H1 (cell line): ENCODE data around the gene RWDD1. TPM values are rescaled to one million over a fixed set of nuclear protein-coding genes. Genes with fewer than 3 reads are reported as not detected.
A peak's percentile ranks its signal among the peaks of the same experiment; 100 is the strongest.

Experiments used
- CTCF ChIA-PET: fragments of 300-600 bp; sonication (Branson Sonifier 250); formaldehyde crosslinking; loops from one replicate; lab custom pipeline; 2021; ENCODE audit not compliant: partially characterized antibody; lab: Charles Lee
- POLR2A ChIA-PET: fragments of 300-600 bp; sonication (Branson Sonifier 250); formaldehyde crosslinking; loops from one replicate; lab custom pipeline; 2021; ENCODE audit warnings: inconsistent platforms; ENCODE audit not compliant: partially characterized antibody; lab: Charles Lee
- DNase-seq, 2 experiments: peaks; one replicate each; pipeline versions ENCODE4 v3.0.0 to v3.0.0-alpha.2; 2010 to 2022; ENCODE audit warnings: low spot score in 2 of 2, low read depth in 1 of 2, mixed read lengths in 1 of 2
- FAIRE-seq: peaks from 2 replicates; lab custom pipeline; 2011; peaks lifted over from hg19 to GRCh38; lab: Jason Lieb, UNC
- H2AFZ ChIP-seq: 2 replicates; pipeline ENCODE4 v1.8.1; 2012; ENCODE audit warnings: low read length, inconsistent platforms
- H2AK5ac ChIP-seq: 2 replicates; pipeline ENCODE4 v1.6.1; 2013; ENCODE audit warnings: low read depth, low read length
- H2BK120ac ChIP-seq: replicated peaks from 2 replicates; pipeline ENCODE3; 2013; ENCODE audit warnings: low read depth, low read length, inconsistent platforms
- H2BK12ac ChIP-seq: 2 replicates; pipeline ENCODE4 v1.6.1; 2013; ENCODE audit warnings: low read depth, low read length
- H2BK15ac ChIP-seq: 2 replicates; pipeline ENCODE4 v1.6.1; 2013; ENCODE audit warnings: low read length
- H2BK20ac ChIP-seq: 2 replicates; pipeline ENCODE4 v1.6.1; 2013; ENCODE audit warnings: low read length
- H2BK5ac ChIP-seq: 2 replicates; pipeline ENCODE4 v1.6.1; 2013; ENCODE audit warnings: low read depth, low read length
- H3K14ac ChIP-seq: 2 replicates; pipeline ENCODE4 v1.6.1; 2013; ENCODE audit warnings: inconsistent platforms; ENCODE audit not compliant: insufficient read length
- H3K18ac ChIP-seq: 2 replicates; pipeline ENCODE4 v1.6.1; 2013; ENCODE audit warnings: low read length; ENCODE audit errors: extremely low read depth
- H3K23ac ChIP-seq: 2 replicates; pipeline ENCODE4 v1.6.1; 2013; ENCODE audit warnings: inconsistent platforms; ENCODE audit not compliant: insufficient read length
- H3K23me2 ChIP-seq: 2 replicates; pipeline ENCODE4 v1.6.1; 2013; ENCODE audit warnings: low read depth, low read length
- H3K27ac ChIP-seq: 2 replicates; pipeline ENCODE4 v1.6.1; 2011; ENCODE audit warnings: low read depth, low read length, inconsistent platforms
- H3K27me3 ChIP-seq, 4 experiments: replicated peaks in 1 of 4; 1 replicate in 1 of 4; 2 replicates in 3 of 4; pipeline versions ENCODE4 v1.6.1 to v1.8.1; 2011 to 2013; ENCODE audit warnings: low read length in 3 of 4, mild to moderate bottlenecking in 3 of 4, inconsistent platforms in 2 of 4, mixed read lengths in 2 of 4, moderate library complexity in 1 of 4; ENCODE audit not compliant: control insufficient read depth in 3 of 4, insufficient read depth in 3 of 4; ENCODE audit errors: extremely low read depth in 1 of 4
- H3K36me3 ChIP-seq, 4 experiments: 2 replicates each; pipeline versions ENCODE4 v1.6.1 to v1.8.1; 2011 to 2013; ENCODE audit warnings: mild to moderate bottlenecking in 4 of 4, low read length in 3 of 4, moderate library complexity in 2 of 4, control low read depth in 1 of 4, inconsistent platforms in 1 of 4; ENCODE audit not compliant: insufficient read depth in 4 of 4, control insufficient read depth in 2 of 4
- H3K4ac ChIP-seq: replicated peaks from 2 replicates; pipeline ENCODE3; 2013; ENCODE audit warnings: low read length, low read depth, mixed read lengths, inconsistent platforms; ENCODE audit not compliant: insufficient read length
- H3K4me1 ChIP-seq, 4 experiments: replicated peaks in 1 of 4; 1 replicate in 1 of 4; 2 replicates in 3 of 4; pipeline versions ENCODE4 v1.6.1 to v1.8.1; 2011 to 2013; ENCODE audit warnings: low read length in 3 of 4, inconsistent platforms in 2 of 4, mixed read lengths in 1 of 4; ENCODE audit not compliant: insufficient read depth in 4 of 4, control insufficient read depth in 3 of 4
- H3K4me2 ChIP-seq, 2 experiments: 2 replicates each; pipeline versions ENCODE4 v1.6.1 to v1.8.1; 2011 to 2013; ENCODE audit warnings: low read depth in 2 of 2, low read length in 2 of 2, control low read depth in 1 of 2, inconsistent platforms in 1 of 2, mild to moderate bottlenecking in 1 of 2; ENCODE audit not compliant: insufficient read depth in 1 of 2
- H3K4me3 ChIP-seq, 4 experiments: fragments of 200-600, 300-600 bp in 1 of 4; sonication (generic), shearing (Covaris generic), sonication (Bioruptor Twin) in 1 of 4; 2 replicates each; pipeline versions ENCODE4 v1.5.1 to v1.8.1; 2011 to 2016; ENCODE audit warnings: low read length in 4 of 4, low read depth in 3 of 4, control low read depth in 2 of 4, inconsistent platforms in 2 of 4, mild to moderate bottlenecking in 2 of 4, mixed read lengths in 1 of 4, moderate library complexity in 1 of 4; ENCODE audit not compliant: insufficient read depth in 2 of 4; ENCODE audit errors: extremely low read depth in 1 of 4
- H3K56ac ChIP-seq: replicated peaks from 2 replicates; pipeline ENCODE3; 2013; ENCODE audit warnings: low read depth, mild to moderate bottlenecking, mixed read lengths, low read length, inconsistent platforms; ENCODE audit not compliant: insufficient read length
- H3K79me1 ChIP-seq: 2 replicates; pipeline ENCODE4 v1.6.1; 2013; ENCODE audit warnings: low read depth, low read length, control low read depth
- H3K79me2 ChIP-seq, 2 experiments: 2 replicates each; pipeline versions ENCODE4 v1.6.1 to v1.8.1; 2012 to 2013; ENCODE audit warnings: low read length in 2 of 2, mild to moderate bottlenecking in 2 of 2, inconsistent platforms in 1 of 2; ENCODE audit not compliant: insufficient read depth in 2 of 2, control insufficient read depth in 1 of 2
- H3K9ac ChIP-seq, 4 experiments: replicated peaks in 1 of 4; 1 replicate in 1 of 4; 2 replicates in 3 of 4; pipeline versions ENCODE4 v1.6.1 to v1.8.1; 2011 to 2013; ENCODE audit warnings: low read depth in 3 of 4, low read length in 3 of 4, control low read depth in 2 of 4, mild to moderate bottlenecking in 2 of 4, moderate library complexity in 2 of 4, inconsistent platforms in 1 of 4; ENCODE audit errors: extremely low read depth in 1 of 4
- H3K9me3 ChIP-seq, 2 experiments: 2 replicates each; pipeline versions ENCODE4 v1.6.1 to v1.8.1; 2012 to 2013; ENCODE audit warnings: mild to moderate bottlenecking in 2 of 2, moderate library complexity in 2 of 2, control low read depth in 1 of 2, inconsistent platforms in 1 of 2, low read depth in 1 of 2, low read length in 1 of 2, mixed read lengths in 1 of 2; ENCODE audit not compliant: insufficient read depth in 2 of 2
- H4K20me1 ChIP-seq, 2 experiments: replicated peaks in 1 of 2; 2 replicates each; pipeline versions ENCODE3 to v1.8.1; 2011 to 2013; ENCODE audit warnings: inconsistent platforms in 2 of 2, low read length in 2 of 2, mild to moderate bottlenecking in 1 of 2; ENCODE audit not compliant: insufficient read depth in 2 of 2, control insufficient read depth in 1 of 2
- H4K5ac ChIP-seq: 2 replicates; pipeline ENCODE4 v1.6.1; 2013; ENCODE audit warnings: low read length, low read depth, mixed read lengths, inconsistent platforms; ENCODE audit not compliant: insufficient read length
- H4K8ac ChIP-seq: 2 replicates; pipeline ENCODE4 v1.8.0; 2013; ENCODE audit warnings: mild to moderate bottlenecking, moderate library complexity, low read length, inconsistent platforms; ENCODE audit not compliant: insufficient read depth; ENCODE audit errors: extremely low read depth
- H4K91ac ChIP-seq: replicated peaks from 2 replicates; pipeline ENCODE3; 2013; ENCODE audit warnings: low read length, mixed read lengths, inconsistent platforms; ENCODE audit not compliant: insufficient read length
- ATF3 ChIP-seq: IDR thresholded peaks from 2 replicates; pipeline ENCODE4 v1.6.1; 2011; ENCODE audit warnings: low read depth, mild to moderate bottlenecking, low read length; ENCODE audit not compliant: insufficient read depth
- BRCA1 ChIP-seq: IDR thresholded peaks from 2 replicates; pipeline ENCODE4 v1.6.1; 2012; ENCODE audit warnings: low read depth, low read length, improper control_type of control experiment
- EP300 ChIP-seq, 2 experiments: IDR thresholded peaks; 1 replicate in 1 of 2; 2 replicates in 1 of 2; pipeline ENCODE4 v1.6.1; 2011 to 2012; ENCODE audit warnings: low read depth in 2 of 2, low read length in 2 of 2, mild to moderate bottlenecking in 2 of 2, borderline replicate concordance in 1 of 2, inconsistent platforms in 1 of 2, moderate library complexity in 1 of 2
- GTF2F1 ChIP-seq: IDR thresholded peaks from 2 replicates; pipeline ENCODE4 v1.6.1; 2012; ENCODE audit warnings: low read depth, low read length, improper control_type of control experiment, borderline replicate concordance
- JUND ChIP-seq: IDR thresholded peaks from 2 replicates; pipeline ENCODE4 v1.6.1; 2011; ENCODE audit warnings: mild to moderate bottlenecking, improper control_type of control experiment, low read length
- KDM1A ChIP-seq: fragments of 200-600, 300-600 bp; sonication (generic); IDR thresholded peaks from 2 replicates; pipeline ENCODE4 v1.7.1; 2016; ENCODE audit warnings: mild to moderate bottlenecking, low read length, borderline replicate concordance
- NANOG ChIP-seq: IDR thresholded peaks from 2 replicates; pipeline ENCODE4 v1.6.1; 2011; ENCODE audit warnings: low read length, low read depth, mild to moderate bottlenecking, inconsistent platforms; ENCODE audit not compliant: insufficient read depth, poor library complexity, severe bottlenecking
- SIX5 ChIP-seq: IDR thresholded peaks from 2 replicates; pipeline ENCODE4 v1.6.1; 2011; ENCODE audit warnings: mild to moderate bottlenecking, low read depth, low read length
- SP1 ChIP-seq: IDR thresholded peaks from 2 replicates; pipeline ENCODE4 v1.6.1; 2011; ENCODE audit warnings: low read depth, low read length
- SUZ12 ChIP-seq: fragments of 200-600 bp; sonication (generic); IDR thresholded peaks from 2 replicates; pipeline ENCODE4 v1.6.1; 2012; ENCODE audit warnings: mild to moderate bottlenecking, inconsistent platforms, low read length, moderate library complexity, mixed read lengths
- USF2 ChIP-seq: IDR thresholded peaks from 2 replicates; pipeline ENCODE4 v1.6.1; 2011; ENCODE audit warnings: low read length, improper control_type of control experiment
- YY1 ChIP-seq: IDR thresholded peaks from 2 replicates; pipeline ENCODE4 v1.6.1; 2011; ENCODE audit warnings: low read depth, mild to moderate bottlenecking, low read length
- ZNF274 ChIP-seq: IDR thresholded peaks from 2 replicates; pipeline ENCODE4 v1.7.0; 2012; ENCODE audit warnings: low read length, borderline replicate concordance; ENCODE audit errors: extremely low read depth
- WGBS, 2 experiments: shearing (Covaris generic) in 1 of 2; methylation state at CpG; one replicate each; pipeline versions ENCODE4 v1.1.6 to v1.1.7; 2013 to 2015; ENCODE audit warnings: low lambda C conversion rate in 2 of 2, mixed read lengths in 2 of 2, inconsistent platforms in 1 of 2, low coverage in 1 of 2, missing lambda C conversion rate in 1 of 2; ENCODE audit not compliant: insufficient replicate concordance in 2 of 2, insufficient coverage in 1 of 2, insufficient read length in 1 of 2; ENCODE audit errors: extremely low coverage in 1 of 2, missing lambda C conversion rate in 1 of 2; 5-methylcytosine and 5-hydroxymethylcytosine counted together
- polyA plus RNA-seq, 7 experiments: library from polyadenylated mRNA; depleted of rRNA in 3 of 7; stranded (reverse) in 5 of 7; unstranded in 2 of 7; fragments of >200 nt in 5 of 7; fragments of 200-250 nt in 2 of 7; gene quantifications; 1 replicate in 5 of 7; 2 replicates in 1 of 7; 4 replicates in 1 of 7; pipeline versions ENCODE4 v1.2.1 to v1.2.3, GENCODE V29; 2011 to 2013; ENCODE audit warnings: missing spikeins in 2 of 7, mixed read lengths in 2 of 7
- total RNA-seq: library from RNA; stranded (reverse); fragmentation: NEBNext Ultra II Directional; extraction: Animal tissue kit (Norgen Biotek cat#: 25700); gene quantifications from 2 replicates; pipeline ENCODE4 v1.2.1, GENCODE V29; 2021

RWDD1 gene
- total and polyA plus RNA-seq, 2 of the 8 experiments (the other 6 are each of a cell fraction or from before 2014, with no cell fraction given): 19.5 to 35.2 TPM

GRCh38 chr6:116557893-116558292, 13.4 kb upstream of the RWDD1 start:
- Histone ChIP-seq H2AK5ac (no peak overlapping the region), H2BK15ac (no peak overlapping the region), H4K91ac (no peak overlapping the region), H2BK20ac (no peak overlapping the region), H3K79me2 (no peaks in the 10 kb centered on the region), H3K23me2 (no peaks in the 10 kb centered on the region), H2BK5ac (no peak overlapping the region), H3K14ac (no peak overlapping the region), H3K56ac (no peak overlapping the region), H3K18ac (no peak overlapping the region), H3K4me1 (no peaks in the 10 kb centered on the region), H4K5ac (no peak overlapping the region), H3K4ac (no peak overlapping the region), H3K4me2 (no peak overlapping the region), H4K8ac (no peak overlapping the region), H2AFZ (peak overlapping the region; percentile 86; the same call in 1 of the 2 replicates), H2BK12ac (no peak overlapping the region), H3K9me3 (no peaks in the 10 kb centered on the region), H2BK120ac (no peak overlapping the region), H3K27me3 (no peaks in the 10 kb centered on the region), H3K4me3 (no peak overlapping the region), H3K23ac (no peak overlapping the region), H3K36me3 (no peaks in the 10 kb centered on the region), H3K79me1 (no peaks in the 10 kb centered on the region), H3K9ac (no peak overlapping the region), H3K27ac (no peak overlapping the region), H4K20me1 (no peaks in the 10 kb centered on the region)
- no peak for FAIRE-seq
- 84% methylated on average over 5 of the region's 5 CpGs; no CpG with 5 or more reads in 1 of the 2 experiments for WGBS, 2 experiments
- CTCF ChIA-PET: interaction anchor here (1.1 to 6.7 kb wide), 5 partner anchors 13 to 289 kb away, joined by 5 to 59 read pairs (median 12); partner anchors contain the start of gene RWDD1
- POLR2A ChIA-PET: interaction anchor here (1.1 to 3.1 kb wide), 3 partner anchors 17 to 278 kb away, joined by 3 to 16 read pairs (median 4); partner anchors contain the start of genes RSPH4A and TSPYL1
- no peak for DNase-seq
- no peak for TF ChIP-seq KDM1A
- TF ChIP-seq GTF2F1: no peak
- no peak for TF ChIP-seq JUND
- TF ChIP-seq NANOG: no peak
- no peak for TF ChIP-seq USF2
- TF ChIP-seq SUZ12: no peak
- no peak for TF ChIP-seq ATF3
- TF ChIP-seq SP1: no peak
- no peak for TF ChIP-seq ZNF274
- TF ChIP-seq SIX5: no peak
- TF ChIP-seq EP300 (IDR thresholded peaks at IDR 0.05; ENCODE audit: borderline replicate concordance in 1 of 2, low read depth in 2 of 2, low read length in 2 of 2): no peak
- no peak for TF ChIP-seq YY1
- no peak for TF ChIP-seq BRCA1
